HL-60/S4 treated with phorbol 12-myristate 13-acetate at 8.2 ng/mL for 4 days and 3 days (cell line): ENCODE results near the gene HEYL.

Source experiments
- in situ Hi-C: fragments of 300-500 bp; cut with MboI; formaldehyde crosslinking; loops from 2 replicates; pipeline ENCODE4 v1.15.0; 2022; ENCODE audit warnings: low sequenced_read_pairs

HEYL gene

GRCh38 chr1:39642796-39643195 lies 3.4 kb upstream of the HEYL start:
- in situ Hi-C loops: no loop called here

GRCh38 chr1:39640861-39641260 lies 1.4 kb upstream of the HEYL start:
- in situ Hi-C loops: no loop called here

- in situ Hi-C loops: no loop called here
Measured at GRCh38 chr1:39638965-39639304, 508 bp downstream of the HEYL start.

GRCh38 chr1:39637361-39637760 lies 2.1 kb downstream of the HEYL start:
- in situ Hi-C loops: no loop called here

- in situ Hi-C loops: no loop called here
Measured at GRCh38 chr1:39635871-39636210, 3.6 kb downstream of the HEYL start.

- in situ Hi-C loops: no loop called here
Measured at GRCh38 chr1:39635205-39635870, 4.1 kb downstream of the HEYL start.

- in situ Hi-C loops: no loop called here
Measured at GRCh38 chr1:39633422-39633821, 6.0 kb downstream of the HEYL start.

GRCh38 chr1:39632682-39633417 lies 6.6 kb downstream of the HEYL start:
- in situ Hi-C loops: no loop called here

GRCh38 chr1:39632323-39632681 lies 7.1 kb downstream of the HEYL start:
- in situ Hi-C loops: no loop called here

GRCh38 chr1:39631361-39632322 lies 7.8 kb downstream of the HEYL start:
- in situ Hi-C loops: no loop called here

- in situ Hi-C loops: no loop called here
Measured at GRCh38 chr1:39628807-39629350, 10.6 kb downstream of the HEYL start.

- in situ Hi-C loops: no loop called here
Measured at GRCh38 chr1:39626646-39627045, 12.8 kb downstream of the HEYL start.

GRCh38 chr1:39625462-39626273 lies 13.8 kb downstream of the HEYL start:
- in situ Hi-C loops: no loop called here

- in situ Hi-C loops: no loop called here
Measured at GRCh38 chr1:39625009-39625408, 14.4 kb downstream of the HEYL start.

- in situ Hi-C loops: no loop called here
Measured at GRCh38 chr1:39623053-39623452, 16.4 kb downstream of the HEYL start.

- in situ Hi-C loops: no loop called here
Measured at GRCh38 chr1:39622427-39622826, 17.0 kb downstream of the HEYL start.

GRCh38 chr1:39620659-39621165 lies 18.7 kb downstream of the HEYL start:
- in situ Hi-C loops: no loop called here

- in situ Hi-C loops: no loop called here
Measured at GRCh38 chr1:39617488-39618049, 21.9 kb downstream of the HEYL start.

GRCh38 chr1:39615086-39615673 lies 24.3 kb downstream of the HEYL start:
- in situ Hi-C loops: no loop called here

- in situ Hi-C loops: no loop called here
Measured at GRCh38 chr1:39614488-39614887, 25.0 kb downstream of the HEYL start.
